GM19467 (cell line): ENCODE data around the gene NINJ1.

Experiments used
- ATAC-seq: cut with Tn5 transposase; IDR thresholded peaks from one replicate; pipeline ENCODE4 v1.9.1; 2021; ENCODE audit warnings: mild to moderate bottlenecking, moderate library complexity; ENCODE audit not compliant: unreplicated experiment

NINJ1 gene

GRCh38 chr9:93090091-93090655, 43.9 kb downstream of the NINJ1 start:
- no peak for ATAC-seq

DNA sequence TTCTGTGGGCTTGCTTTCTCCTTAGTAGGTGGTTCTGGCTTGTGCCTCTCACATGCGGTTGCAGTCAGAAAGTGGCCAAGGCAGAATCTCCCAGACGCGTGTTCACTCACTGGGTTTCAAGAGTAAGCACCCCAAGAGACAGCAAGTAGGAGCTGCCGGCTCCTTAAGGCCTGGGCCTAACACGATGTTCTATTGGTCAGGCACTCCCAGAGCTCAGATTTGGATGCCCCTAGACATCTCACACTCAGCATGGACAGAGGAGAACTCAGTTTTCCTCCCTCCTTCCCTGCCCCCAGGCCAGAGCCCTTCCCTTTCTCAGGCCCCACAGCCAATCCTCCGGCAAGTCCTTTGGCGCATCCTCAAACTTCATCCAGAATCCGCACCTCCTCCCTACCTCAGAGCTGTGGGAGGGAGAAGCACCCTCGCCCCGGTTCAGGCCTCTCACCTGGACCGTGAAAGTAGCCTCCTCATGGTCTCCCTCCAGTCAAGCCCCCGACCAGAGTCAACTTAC, 44.5 kb downstream of the NINJ1 start:
- no peak for ATAC-seq

DNA sequence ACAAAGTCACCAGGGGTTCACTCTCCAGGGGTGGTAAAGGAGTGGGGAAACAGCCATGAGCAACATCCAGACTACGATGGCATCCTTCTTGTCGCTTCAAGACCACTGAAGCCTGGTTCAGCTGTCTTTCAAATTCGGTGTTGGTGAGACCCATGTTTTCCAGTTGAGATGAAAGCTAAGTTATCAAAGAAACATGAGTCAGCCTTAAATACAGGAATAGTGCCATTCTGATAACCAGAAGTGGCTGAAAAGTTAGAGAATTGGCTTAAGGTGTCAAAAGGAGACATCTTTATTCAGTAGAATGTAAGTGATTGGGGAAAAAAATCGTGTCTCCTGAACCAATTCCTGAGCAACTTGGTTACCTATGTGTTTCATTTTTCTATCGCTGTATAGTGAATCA, 45.0 kb downstream of the NINJ1 start:
- no peak for ATAC-seq

DNA sequence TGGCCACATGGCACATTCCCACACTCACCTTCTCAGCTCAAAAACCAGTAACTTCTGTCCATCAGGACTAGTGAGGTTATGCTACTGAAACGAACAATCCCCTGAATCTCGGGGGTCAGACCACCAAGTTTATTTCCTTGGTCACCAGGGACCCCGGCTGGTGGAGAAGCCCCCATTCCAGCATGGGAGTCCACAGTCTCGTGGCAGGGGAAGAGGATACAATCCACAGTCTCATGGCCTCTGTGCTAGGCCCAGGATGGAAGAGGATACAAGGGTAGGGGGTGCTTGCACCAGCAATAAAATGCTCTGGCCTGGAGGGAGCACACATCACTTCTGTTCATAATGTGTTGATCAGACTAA, 45.4 kb downstream of the NINJ1 start:
- no peak for ATAC-seq

DNA sequence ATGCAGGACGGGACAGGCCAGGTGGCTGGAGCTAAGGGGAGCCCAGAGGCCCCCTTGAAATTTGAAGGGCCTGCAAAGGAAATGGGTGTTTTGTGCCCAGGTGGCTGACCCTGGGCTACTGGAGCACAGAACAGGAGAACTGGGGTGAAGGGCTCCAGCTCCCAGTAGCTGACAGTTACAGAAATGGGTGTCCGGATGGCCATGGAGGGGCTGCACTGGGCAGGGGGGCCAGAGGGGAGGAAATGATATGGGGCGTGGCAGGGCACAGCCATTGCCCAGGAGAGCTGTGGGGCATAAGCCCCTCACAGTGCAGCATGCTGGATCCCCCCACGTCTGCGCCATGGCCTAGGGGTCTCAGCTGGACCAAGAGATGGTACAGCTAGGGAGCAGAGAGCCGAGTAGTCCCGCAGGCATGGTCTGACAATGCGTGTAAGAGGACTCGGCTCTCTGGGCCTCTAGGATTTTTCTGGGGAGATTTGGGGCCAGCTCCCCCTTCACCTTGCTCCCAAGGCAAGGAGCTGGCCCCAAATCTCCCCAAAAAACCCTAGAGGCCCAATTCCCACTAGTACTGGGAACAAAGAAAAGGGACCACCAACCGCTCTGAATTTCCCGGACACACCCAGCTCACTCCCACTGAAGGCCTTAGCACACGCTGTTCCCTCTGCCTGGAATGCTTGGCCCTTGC, 45.9 kb downstream of the NINJ1 start:
- no peak for ATAC-seq

GRCh38 chr9:93086447-93087224, 47.4 kb downstream of the NINJ1 start:
- no peak for ATAC-seq

DNA sequence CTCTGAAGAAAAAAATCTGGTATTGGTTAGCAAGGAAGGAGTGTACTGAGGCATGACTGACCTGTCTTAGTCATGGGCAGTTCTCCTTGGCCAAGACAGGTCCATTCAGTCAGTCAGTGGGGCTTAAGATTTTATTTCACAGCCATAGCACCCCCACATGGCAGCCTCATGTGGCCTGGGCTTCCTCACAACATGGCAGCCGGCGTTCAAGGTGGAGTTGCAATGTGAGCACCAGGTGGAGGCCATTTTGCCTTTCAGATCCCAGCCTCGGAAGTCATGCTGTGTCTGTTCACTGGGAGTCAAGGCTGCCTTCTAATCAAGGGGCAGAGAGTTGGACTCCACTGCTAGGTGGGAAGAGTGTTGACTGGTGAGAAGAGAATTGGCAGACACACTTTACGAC, 48.4 kb downstream of the NINJ1 start:
- ATAC-seq: no peak

GRCh38 chr9:93084471-93084881, 49.6 kb downstream of the NINJ1 start:
- ATAC-seq: no peak

DNA sequence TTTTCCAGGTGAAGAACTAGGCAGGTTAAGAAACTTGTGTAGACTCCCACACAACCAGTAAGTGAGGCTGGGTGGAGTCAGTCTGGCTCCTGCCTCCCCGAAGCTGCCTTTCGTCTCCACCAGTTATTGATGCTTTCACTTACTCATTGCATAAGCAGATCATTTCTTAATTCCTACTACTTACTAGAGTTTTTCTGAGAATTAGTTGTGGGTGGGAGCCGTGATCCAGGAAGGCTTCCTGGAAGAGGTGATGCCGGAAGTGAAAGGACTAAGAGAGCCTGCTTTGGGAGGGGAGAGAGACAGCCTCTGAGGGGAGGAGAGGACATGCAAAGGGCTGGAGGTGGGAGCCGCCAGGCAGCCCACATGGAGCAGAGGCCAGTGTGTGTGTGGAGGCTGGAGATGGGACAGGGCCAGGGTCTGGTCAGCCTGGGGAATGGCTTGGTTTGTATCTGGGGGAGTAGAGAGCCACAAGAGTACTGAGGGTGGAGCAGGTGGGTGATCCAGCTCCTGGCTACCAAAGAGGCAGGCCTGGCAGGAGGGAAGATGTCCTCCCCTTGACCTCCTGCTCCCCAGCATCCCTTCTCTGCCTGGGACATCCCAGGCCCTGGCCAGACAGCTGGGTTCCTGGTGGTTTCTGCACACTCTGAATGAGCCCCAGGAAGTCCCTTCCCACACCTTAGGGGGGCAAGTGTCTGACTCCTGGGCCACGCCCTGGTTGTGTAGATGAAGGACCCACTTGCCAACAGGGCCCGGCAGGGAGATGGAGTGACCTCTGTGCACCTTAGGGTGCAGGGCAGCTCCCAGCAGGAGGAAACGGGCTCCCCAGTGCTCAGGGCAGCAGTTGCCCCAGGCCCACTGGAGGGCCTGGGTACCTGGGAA, 50.2 kb downstream of the NINJ1 start:
- no peak for ATAC-seq

DNA sequence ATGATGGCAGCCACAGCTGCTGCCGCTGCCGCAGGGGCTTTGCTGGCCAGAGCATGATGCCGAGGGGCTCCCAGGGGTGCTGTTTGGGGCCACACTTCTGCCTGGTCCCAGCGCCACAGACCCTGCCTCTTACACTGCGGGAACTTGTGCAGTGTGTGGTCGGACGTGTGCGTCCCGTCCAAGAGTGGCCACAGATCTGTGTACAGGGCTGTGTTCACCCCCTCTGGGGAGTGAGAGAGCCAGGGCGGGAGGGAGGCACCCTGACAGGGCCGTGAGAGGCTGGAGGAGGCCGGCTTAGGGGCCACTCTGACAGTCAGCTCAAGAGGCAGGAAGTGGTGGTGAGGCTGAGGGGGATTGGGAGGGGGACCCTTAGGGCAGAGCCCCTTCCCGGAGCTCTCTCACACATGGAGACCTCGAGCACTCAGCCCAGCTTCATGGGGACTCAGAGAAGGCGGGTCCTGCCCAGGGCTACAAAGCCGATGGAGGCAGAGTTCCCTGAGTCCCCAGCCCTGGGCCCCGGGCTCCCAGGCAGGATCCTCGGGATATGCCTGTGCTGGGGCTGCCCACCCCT, 51.1 kb downstream of the NINJ1 start:
- ATAC-seq: no peak

DNA sequence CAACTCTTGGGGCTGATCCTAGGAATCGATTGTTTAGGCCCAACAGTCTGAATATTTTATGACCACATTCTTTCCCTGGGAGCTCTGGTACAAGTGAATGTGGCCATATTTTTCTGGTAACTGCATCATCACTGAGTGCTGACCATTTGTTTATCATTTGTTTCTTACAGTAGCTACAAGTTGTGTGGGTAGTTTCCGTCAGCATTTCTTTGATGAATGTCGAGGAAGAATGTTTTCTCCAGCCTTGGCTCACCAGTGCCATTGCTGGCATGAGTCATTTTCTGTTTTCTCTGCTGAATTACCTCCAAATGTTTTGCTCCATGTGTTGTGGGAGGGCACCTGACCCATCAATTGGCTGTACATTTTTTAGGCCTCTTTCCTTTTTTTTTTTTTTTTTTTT, 52.1 kb downstream of the NINJ1 start:
- no peak for ATAC-seq

- no peak for ATAC-seq
Measured at GRCh38 chr9:93081081-93081529, 52.9 kb downstream of the NINJ1 start.

DNA sequence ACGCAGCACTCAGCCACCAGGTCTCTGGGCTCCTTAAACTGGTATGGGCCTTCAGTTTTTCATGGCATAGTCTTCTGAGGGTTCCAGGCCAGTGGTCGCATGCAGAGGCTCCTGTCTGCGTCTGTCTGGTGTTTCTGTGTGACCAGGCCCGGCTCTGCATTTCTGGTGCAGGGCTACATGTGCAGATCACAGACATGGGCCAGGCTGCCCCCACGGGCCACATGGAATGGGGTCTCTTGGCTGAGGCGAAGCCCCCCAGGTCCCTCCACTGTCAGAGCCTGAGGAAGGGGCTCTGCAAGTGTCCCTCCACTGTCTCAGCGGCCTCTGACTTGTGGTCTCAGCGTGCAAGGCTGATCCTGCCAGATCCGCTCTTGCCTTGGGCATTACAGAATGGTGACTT, 53.6 kb downstream of the NINJ1 start:
- ATAC-seq: no peak

DNA sequence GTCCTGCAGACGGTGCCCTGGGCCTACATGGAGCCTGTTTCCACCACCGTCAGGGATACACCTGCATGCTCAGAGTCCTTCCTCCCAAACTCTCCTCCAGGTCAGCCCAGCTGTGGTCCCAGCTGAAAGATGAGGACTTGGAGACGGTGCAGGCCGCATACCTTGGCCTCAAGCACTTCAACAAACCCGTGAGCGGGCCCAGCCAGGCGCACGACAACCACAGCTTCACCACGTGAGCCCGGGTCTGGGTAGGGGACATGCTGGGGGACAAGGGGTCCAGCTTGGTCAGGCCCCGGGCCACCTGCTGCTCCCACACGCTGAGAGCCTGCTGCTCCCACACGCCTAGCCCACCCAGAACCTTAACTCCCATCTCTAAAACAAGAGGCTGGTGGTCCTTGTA, 54.7 kb downstream of the NINJ1 start:
- ATAC-seq: no peak

GRCh38 chr9:93077811-93078210, 56.2 kb downstream of the NINJ1 start:
- no peak for ATAC-seq

GRCh38 chr9:93077367-93077766, 56.7 kb downstream of the NINJ1 start:
- ATAC-seq: no peak

DNA sequence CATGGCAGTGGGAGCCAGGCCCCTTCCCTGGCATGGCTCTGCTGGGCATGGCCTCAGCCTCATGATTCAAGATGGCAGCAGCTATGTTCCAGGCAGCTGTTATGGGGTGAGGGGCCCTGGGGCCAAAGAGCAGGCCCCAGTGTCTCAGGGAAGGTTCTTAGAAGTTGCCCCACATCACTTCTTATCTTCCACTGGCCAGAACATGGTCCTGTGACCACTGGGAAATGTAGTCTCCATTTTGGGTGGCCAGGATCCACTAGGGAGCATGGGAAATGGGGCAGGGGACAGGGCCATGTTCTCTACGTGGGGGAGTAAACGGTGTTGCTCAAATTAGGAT, 57.3 kb downstream of the NINJ1 start:
- ATAC-seq: no peak

GRCh38 chr9:93076101-93076791, 57.8 kb downstream of the NINJ1 start:
- ATAC-seq: no peak

GRCh38 chr9:93072383-93072795, 61.7 kb downstream of the NINJ1 start:
- ATAC-seq: no peak
